Measurements from ENCODE around the gene IRF8. TPM values are rescaled to one million over a fixed set of nuclear protein-coding genes. Genes with fewer than 3 reads are reported as not detected.

The IRF8 gene
- total and polyA plus RNA-seq, 7 donors: 3.5 to 74.0 (median 10.8) TPM

DNA sequence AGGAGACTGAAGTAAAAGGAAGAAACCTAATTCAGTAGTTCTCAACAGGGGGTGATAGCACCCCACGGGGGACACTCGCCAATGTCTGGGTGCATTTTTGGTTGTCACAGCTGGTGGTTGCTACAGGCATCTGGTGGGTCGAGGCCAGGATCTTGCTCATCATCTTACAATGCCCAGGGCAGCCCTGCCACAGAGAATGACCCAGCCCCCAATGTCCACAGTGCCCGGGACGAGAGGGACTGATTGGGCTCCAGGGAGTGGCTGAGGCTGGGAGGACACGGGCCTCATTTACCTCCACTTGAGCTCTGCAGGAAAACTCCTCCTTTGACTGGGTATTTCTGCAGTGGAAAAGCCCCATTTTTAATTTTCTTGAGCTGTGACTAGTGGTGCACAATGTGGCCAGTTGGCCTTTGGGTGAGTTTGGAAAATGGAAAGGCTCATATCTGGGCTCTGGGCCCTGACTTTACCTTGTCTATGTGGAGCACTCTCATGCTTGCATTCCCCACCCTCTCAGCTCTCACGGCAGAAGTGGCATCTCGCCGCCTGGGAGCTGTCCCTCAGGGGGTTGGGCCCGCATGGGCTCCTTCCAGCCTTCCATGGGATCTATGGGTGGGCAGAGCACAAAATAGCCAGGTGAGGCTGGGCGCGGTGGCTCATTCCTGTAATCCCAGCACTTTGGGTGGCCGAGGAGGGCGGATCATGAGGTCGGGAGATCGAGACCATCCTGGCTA lies 37.7 kb upstream of the IRF8 start:
- no peaks in the 10 kb centered on the region for H3K36me3 ChIP-seq
- no peak for DNase-seq
- intact Hi-C loops (cut with DNase I): no loop called here
- TF ChIP-seq, protein P1, sequence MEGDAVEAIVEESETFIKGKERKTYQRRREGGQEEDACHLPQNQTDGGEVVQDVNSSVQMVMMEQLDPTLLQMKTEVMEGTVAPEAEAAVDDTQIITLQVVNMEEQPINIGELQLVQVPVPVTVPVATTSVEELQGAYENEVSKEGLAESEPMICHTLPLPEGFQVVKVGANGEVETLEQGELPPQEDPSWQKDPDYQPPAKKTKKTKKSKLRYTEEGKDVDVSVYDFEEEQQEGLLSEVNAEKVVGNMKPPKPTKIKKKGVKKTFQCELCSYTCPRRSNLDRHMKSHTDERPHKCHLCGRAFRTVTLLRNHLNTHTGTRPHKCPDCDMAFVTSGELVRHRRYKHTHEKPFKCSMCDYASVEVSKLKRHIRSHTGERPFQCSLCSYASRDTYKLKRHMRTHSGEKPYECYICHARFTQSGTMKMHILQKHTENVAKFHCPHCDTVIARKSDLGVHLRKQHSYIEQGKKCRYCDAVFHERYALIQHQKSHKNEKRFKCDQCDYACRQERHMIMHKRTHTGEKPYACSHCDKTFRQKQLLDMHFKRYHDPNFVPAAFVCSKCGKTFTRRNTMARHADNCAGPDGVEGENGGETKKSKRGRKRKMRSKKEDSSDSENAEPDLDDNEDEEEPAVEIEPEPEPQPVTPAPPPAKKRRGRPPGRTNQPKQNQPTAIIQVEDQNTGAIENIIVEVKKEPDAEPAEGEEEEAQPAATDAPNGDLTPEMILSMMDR (IDR thresholded peaks at IDR 0.05): no peak
- no peak overlapping the region for H3K27ac ChIP-seq
- no peaks in the 10 kb centered on the region for H3K27me3 ChIP-seq
- H3K4me3 ChIP-seq: no peak overlapping the region
- WGBS, 2 donors: 76 to 89% methylated on average over 16 of the region's 16 CpGs
- no peaks in the 10 kb centered on the region for H3K4me1 ChIP-seq
- H3K9me3 ChIP-seq: no peaks in the 10 kb centered on the region

DNA sequence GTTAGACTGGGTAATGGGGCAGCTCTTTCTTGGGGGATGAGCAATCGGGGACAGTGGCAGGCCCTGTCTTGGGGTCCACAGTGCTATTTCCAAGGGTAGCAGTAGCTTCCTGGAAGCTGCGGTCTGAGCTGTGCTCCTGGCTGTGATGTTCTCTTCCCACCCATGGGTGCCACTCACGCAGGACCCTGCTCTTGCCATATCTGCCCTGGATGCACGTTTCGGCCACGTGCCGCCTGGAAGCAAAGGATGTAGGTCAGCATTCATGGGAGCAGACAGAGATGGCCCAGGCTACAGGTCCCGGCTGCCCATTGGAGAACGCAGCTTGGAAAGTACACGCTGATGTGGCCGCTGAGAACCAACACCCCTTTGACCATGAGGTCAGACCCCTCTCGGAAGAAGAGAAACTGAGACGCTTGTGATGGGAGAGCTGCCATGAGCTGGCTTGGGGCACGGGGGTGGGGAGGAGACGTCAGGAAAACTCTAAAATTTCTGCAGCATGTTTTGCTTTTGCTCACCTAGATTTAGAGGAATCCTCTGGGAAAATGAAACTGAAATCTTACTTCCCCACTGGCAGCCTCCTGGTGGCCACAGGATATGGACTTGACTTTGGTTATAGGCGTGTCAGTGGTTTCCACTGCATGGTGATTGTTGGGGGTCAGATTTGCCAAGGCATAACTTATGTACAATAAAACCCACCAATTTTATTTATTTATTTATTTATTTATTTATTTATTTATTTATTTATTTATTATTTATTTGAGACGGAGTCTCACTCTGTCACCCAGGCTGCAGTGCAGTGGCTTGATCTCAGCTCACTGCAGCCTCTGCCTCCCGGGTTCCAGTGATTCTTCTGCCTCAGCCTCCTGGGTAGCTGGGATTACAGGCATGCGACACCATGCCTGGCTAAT lies 36.2 kb upstream of the IRF8 start:
- WGBS, 2 donors: 93% methylated on average over 19 of the region's 19 CpGs
- no peak overlapping the region for H3K4me3 ChIP-seq
- H3K27ac ChIP-seq: no peak overlapping the region
- DNase-seq: no peak
- H3K4me1 ChIP-seq: no peaks in the 10 kb centered on the region
- TF ChIP-seq POLR2A (IDR thresholded peaks at IDR 0.05) (no peak), EP300 (IDR thresholded peaks at IDR 0.05) (no peak), POLR2AphosphoS5 (IDR thresholded peaks at IDR 0.05) (no peak)
- TF ChIP-seq, protein P1 (IDR thresholded peaks at IDR 0.05): no peak
- H3K27me3 ChIP-seq: no peaks in the 10 kb centered on the region
- no peaks in the 10 kb centered on the region for H3K36me3 ChIP-seq
- intact Hi-C loops (cut with DNase I): no loop called here
- H3K9me3 ChIP-seq: no peaks in the 10 kb centered on the region

DNA sequence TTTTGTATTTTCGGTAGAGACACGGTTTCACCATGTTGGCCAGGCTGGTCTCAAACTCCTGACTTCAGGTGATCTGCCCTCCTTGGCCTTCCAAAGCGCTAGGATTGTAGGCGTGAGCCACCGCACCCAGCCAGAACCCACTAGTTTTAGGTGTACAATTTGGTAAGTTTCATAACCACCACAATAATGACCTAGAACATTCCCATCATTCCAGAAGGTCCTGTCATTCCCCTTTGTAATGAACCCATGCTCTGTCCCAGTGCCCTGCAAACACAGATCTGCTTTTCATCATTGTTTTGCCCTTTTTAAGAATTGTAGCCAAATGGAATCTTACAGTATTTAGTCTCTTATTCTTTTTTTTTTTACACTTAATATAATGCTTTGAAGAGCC lies 35.6 kb upstream of the IRF8 start:
- no peaks in the 10 kb centered on the region for H3K9me3 ChIP-seq
- TF ChIP-seq, protein P1 (IDR thresholded peaks at IDR 0.05): no peak
- TF ChIP-seq POLR2AphosphoS5 (IDR thresholded peaks at IDR 0.05): no peak
- no peak for TF ChIP-seq POLR2A (IDR thresholded peaks at IDR 0.05)
- no peak for TF ChIP-seq EP300 (IDR thresholded peaks at IDR 0.05)
- no peak for DNase-seq
- no peaks in the 10 kb centered on the region for H3K36me3 ChIP-seq
- no peak overlapping the region for H3K4me3 ChIP-seq
- intact Hi-C loops (cut with DNase I): no loop called here
- H3K27me3 ChIP-seq: no peaks in the 10 kb centered on the region
- no peaks in the 10 kb centered on the region for H3K4me1 ChIP-seq
- no peak overlapping the region for H3K27ac ChIP-seq
- WGBS, 2 donors: 96% methylated on average over 5 of the region's 5 CpGs

DNA sequence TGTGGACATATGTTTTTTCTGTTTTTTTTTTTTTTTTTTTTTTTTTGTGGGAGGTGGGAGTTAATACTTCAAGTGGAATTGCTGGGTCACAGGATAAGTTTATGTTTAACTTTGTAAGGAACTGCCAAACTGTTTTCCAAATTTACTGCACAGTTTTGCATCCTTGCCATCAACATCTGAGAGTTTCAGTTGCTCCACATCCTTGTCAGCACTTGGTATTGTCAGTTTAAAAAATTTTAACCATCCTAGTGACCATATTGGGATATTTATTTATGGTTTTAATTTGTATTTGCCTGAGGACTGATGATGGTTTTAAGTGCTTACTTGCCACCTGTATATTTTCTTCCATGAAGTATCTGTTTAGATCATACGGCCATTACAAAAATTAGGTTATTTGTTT lies 34.0 kb upstream of the IRF8 start:
- H3K27ac ChIP-seq: no peak overlapping the region
- DNase-seq: no peak
- peaks cover 0 to 2% (median 0%) of the 10 kb centered on the region in 4 donors for H3K9me3 ChIP-seq
- H3K27me3 ChIP-seq: no peaks in the 10 kb centered on the region
- no peaks in the 10 kb centered on the region for H3K36me3 ChIP-seq
- intact Hi-C loops (cut with DNase I): no loop called here
- H3K4me3 ChIP-seq: no peak overlapping the region
- H3K4me1 ChIP-seq: no peaks in the 10 kb centered on the region
- TF ChIP-seq POLR2AphosphoS5 (IDR thresholded peaks at IDR 0.05) (no peak), EP300 (IDR thresholded peaks at IDR 0.05) (no peak), POLR2A (IDR thresholded peaks at IDR 0.05) (no peak)
- TF ChIP-seq, protein P1 (IDR thresholded peaks at IDR 0.05): no peak
- 99 to 100% methylated on average over 1 of the region's 1 CpG for WGBS, 2 donors

Measured in sigmoid colon (tissue), 7 donors.